ENCODE data around the gene VAV2.
A peak's percentile ranks its signal among the peaks of the same experiment; 100 is the strongest.
"Not testable (repeated sequence)": the region's sequence is repeated elsewhere in the genome, so short reads cannot be mapped to it uniquely, and the experiment has no call there.

Gene VAV2

DNA sequence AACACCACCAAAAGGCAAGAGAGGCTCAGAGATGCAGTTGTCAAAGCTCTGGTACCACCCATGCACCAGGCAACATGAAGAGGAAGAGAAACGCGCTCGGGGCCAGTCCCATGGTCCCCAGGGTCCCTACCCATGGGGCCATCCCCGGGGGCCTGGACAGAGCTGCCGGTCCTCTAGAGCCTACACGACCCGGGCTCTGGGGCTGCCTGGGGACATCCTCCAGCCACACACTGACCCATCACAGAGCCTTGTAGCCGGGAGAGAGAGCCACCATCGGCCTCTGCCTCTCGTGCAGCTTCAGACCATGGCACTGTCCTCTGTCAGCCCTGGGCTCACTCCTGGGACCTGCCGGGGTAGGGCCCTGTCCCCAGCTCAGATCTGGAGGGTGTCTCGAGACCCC, 23.7 kb downstream of the VAV2 start:
- DNase-seq: no peak

DNA sequence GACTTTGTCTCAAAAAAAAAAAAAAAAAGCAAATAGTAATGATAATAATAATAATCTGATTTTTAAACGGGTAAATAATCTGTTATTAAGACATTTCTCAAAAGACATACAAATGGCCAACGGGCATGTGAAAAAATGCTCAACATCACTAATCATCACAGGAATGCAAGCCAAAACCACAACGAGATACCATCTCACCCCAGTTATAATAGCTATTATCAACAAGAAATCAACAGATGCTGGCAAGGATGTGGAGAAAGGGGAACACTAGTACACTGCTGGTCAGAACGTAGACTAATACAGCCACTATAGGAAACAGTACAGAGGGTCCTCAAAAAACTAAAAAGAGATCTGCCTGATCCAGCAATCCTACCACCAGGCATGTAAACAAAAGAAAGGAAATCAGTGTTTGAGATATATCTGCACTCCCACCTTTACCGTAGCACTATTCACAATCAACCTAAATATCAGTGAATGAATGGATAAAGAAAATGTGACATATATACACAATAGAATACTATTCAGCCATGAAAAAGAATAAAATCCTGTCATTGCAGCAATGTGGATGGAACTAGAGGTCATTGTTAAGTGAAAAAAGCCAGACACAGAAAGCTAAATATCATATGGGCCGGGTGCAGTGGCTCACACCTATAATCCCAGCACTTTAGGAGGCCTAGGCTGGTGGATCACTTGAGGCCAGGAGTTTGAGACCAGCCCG, 24.9 kb downstream of the VAV2 start:
- no peak for DNase-seq

DNA sequence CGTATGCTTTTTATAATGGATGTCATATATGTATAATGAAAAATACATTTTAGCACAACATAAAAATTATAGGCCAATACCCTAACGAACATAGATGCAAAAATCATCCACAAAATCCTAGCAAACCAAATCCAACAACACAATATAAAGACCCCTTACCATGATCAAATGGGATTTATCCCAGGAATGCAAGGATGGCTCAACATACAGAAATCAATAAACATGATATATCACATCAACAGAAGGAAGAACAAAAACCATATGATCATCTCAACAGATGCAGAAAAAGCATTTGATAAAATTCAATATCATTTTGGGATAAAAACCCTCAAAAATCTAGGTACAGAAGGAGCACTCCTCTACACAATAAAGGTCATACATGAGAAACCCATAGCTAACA, 27.7 kb downstream of the VAV2 start:
- DNase-seq: no peak

DNA sequence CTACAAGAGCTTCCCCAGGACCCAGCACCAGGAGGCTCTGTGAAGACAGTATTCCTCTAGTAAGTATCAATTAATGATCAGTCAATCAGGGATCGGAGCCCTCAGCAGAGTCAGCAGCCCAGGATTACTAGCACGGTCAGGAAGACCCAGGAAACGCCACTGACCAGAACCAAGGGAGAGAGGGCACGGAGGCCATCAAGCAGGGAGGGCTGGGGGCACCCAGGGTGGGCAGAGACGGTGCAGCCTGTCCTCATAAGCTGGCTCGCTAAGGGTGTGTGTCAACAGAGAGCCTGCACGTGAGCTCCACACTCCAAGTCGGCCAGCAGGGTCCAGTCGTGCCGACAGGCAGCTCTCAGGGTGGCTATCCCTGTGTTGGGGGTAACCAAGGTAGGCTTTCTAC, 29.0 kb downstream of the VAV2 start:
- no peak for DNase-seq

DNA sequence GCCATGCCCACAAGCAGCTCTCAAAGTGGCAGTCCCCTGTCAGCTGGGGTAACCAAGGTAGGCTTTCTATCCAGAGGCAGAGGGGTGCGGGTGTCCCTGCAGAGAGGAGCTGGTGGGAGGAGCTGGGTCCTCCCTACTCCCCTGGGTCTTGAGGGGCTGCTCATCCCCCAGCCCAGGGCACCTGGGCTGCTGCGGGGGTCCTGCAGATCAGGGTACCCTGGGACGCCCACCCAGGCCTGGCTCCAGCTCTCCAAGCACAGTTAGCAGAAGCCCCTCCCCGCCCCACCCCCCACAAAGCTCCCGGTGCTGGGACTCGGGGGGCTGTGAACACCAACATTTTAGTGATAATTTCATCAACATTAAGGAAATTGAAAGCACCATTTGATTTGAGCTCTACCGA, 29.8 kb downstream of the VAV2 start:
- DNase-seq: no peak

DNA sequence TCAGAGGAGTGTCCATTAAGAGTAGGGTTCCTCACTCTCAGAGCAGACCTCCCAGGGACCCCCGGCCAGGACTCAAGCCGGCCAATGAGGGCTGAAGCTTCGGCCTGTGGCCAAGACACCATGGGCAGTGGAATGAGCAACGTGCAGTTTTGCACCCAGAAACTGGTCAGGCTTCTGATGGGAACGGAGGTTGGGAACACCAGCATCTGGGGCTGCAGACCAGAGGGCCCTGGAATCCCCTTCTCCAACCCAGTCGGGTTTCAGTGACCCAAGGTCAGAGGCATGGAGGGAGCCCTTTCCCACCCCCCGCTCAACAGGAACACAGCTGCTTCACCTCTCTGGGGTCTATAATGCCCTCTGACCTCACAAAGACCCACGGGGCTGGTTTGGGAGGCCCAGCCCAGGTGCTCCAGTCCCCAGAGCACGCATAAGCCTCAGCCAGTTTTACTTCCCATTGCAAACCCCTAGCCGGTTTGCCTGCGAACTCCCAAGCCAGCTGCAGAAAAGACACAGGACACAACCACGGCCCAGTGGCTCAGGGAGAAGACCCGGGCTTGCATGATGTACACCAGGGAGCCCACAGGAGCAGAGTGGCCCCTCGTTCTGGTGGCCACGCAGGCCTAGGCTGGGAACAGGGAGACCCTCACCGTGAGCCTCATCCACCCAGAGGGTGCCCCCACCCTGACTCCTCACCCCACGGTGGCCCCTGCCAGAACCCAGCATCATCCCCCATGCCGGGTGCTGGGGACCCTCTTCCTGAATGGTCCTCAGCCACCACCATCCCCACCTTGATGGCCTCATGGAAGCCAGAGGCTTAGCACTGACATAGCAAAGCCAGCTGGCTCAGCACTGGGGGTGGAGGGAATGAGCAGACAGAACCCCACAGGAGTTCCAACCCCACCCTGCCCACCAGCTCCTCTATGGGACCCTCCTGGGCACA, 30.6 kb downstream of the VAV2 start:
- no peak for DNase-seq

DNA sequence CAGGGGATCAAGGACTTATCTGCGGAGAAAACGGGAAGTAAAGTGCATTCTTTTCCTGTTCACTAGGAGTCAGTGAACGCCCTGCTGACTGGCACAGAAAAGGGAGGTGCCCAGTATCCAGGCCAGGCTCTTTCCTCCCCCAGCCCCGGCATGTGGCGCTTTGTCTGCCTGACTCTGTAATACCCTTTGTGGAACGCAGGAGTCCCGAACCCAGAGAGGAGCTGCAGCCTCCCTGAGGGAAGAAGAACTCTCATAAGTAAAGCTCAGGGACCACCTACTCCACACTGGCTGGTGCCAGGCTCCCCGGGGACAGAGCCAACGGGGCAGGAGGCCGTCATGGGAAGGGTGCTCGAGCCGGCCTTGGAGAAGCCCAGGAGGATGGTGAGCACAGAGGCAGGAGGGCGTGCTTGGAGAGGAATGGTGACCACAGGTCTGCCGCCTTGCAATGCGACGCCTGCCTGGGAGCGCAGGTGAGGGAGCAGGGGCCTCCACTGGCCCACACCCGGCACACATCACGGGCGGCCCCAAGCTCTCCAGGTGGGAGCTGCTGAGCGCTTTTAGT, 31.5 kb downstream of the VAV2 start:
- DNase-seq: no peak

DNA sequence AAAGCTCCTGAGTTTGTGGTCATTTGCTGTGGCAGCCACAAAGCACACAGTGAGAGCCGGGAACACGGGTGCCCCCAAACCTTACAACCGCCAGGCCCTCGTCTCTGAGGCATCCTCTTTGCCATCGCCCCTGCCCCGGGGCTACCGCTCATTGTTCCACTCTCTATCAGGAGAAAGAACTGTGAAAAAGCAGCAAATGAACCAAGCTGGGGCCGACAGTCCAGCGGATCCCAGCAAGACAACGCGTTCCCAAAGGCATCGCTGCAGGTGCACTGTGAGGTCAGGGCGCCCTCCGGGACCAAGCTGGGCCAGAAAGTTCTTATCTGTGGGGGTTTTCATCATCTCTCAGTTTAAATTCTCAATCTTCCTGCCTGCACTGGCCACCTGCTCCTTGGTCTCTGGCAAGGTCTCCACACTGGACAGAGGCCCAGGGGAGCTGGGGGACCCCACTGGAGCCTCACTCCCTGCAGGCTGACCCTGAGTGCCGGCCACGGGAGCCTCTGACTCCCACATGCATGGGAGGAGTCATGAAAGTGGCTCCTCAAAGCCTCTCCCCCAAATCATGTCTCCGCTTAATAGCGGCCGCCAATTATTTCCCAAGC, 32.1 kb downstream of the VAV2 start:
- DNase-seq: no peak

DNA sequence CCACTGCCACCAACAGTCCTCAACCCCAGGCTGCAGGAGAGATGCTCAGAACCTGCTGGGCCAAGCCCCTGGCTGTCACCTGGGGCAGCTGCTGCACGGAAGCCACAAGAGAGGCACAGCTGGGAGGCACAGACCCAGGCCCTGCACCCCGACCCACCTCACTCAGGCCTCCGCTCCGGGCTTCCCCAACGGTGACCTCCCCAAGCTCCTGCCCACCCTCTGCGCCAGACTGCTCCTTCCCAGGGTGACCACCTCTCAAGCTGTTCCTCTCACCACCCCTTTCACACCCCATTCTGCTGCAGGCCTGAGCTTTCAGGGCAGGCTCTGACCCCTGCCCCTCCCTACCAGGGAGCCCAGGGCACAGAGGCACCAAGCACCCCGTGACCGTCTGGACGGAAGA, 33.0 kb downstream of the VAV2 start:
- DNase-seq: no peak

DNA sequence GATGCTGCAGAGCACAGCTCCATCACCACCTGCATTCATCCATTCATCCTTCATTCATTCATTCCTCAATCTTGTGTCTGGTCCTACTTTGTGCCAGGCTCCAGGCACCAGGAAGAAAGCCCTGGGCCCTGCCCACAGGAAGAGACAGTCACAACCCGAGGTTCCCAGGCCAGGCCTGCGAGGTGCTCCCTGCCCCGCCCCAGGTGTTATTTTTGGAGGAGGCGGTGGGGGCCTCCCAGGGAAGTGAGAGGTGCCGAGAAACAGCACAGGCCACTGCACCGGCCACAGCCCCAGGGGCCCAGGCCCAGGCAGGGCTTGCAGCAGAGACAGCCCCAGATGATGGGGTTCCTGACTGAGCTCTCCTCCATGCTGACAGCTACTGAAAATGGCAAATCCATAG, 33.4 kb downstream of the VAV2 start:
- no peak for DNase-seq

DNA sequence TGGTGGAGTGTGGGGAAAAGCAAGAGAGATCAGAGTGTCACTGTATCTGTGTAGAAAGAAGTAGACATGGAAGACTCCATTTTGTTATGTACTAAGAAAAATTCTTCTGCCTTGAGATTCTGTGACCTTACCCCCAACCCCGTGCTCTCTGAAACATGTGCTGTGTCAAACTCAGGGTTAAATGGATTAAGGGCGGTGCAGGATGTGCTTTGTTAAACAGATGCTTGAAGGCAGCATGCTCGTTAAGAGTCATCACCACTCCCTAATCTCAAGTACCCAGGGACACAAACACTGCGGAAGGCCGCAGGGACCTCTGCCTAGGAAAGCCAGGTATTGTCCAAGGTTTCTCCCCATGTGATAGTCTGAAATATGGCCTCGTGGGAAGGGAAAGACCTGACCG, 34.4 kb downstream of the VAV2 start:
- not testable (repeated sequence) for DNase-seq

DNA sequence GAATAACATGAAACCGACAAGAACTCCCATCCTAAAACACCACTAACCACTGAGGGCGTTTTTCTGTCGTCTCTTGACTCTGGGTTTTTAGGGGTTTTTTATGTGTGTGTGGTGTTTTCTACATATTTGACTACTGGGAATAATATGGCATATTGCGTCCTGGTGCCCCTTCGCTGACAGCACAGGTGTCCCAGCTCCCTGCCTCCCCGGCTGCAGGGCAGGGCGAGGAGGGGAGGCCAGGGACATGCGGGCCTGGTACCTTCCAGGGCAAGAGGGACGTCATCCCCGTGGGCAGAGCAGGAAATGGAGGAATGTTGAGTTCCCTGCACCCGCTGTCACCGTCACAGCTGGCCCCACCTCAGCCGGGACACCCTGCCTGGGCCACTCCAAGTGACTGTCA, 34.8 kb downstream of the VAV2 start:
- no peak for DNase-seq

DNA sequence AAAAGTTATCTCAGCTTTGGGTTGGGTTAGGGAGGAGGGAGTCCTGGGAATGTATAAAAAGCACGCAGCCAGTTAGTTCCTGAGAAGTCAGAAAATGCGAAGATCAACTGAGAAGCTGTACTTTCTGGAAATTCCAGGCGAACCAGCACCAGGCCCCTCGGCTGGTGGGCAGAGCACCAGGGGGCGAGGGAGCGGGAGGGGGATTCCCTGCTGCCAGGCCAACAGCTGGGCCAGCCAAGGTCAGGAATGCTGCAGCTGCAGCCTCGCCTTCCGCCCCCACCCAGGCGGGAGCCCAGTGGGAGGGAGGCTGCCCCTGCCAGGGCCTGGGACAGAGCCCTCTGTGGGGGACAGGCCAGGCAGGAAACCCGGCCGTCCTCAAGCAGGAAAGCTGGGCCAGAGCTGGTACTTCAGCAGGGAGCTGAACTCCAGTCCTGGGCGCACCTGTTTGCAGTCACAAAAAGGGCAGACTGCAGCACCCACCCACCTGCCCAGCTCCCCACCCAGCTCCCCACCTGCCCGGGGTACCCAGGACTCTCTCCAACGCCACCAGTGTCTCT, 35.5 kb downstream of the VAV2 start:
- DNase-seq: no peak

DNA sequence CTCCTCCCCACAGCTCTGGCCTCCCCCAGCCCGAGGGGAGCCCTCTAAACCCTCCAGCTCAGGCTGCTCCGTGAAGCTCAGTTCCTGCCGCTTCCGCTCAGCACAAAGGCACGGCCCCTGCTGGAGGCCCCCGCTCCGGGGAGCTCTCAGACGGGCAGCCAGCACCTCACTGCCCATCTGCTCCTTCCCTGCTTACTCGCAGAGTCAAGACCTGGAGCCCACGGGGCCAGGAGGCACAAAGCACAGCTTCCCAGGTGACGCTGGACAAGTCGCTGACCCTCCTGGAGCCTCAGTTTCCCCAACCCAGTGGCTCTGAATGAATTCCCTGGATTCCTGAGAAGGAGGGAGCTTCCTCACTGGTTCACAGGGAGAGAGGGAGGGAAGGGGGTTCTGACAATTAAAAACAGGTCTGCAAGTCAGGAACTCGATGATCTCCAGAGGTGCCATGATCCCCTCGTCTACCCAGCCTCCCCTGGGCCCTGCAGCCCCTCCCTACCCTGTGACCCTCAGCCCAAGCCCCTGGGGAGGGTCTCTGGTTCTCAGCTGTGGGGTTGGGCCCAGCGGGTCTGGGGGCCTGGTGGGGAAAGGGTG, 36.2 kb downstream of the VAV2 start:
- DNase-seq: peak; percentile 11

DNA sequence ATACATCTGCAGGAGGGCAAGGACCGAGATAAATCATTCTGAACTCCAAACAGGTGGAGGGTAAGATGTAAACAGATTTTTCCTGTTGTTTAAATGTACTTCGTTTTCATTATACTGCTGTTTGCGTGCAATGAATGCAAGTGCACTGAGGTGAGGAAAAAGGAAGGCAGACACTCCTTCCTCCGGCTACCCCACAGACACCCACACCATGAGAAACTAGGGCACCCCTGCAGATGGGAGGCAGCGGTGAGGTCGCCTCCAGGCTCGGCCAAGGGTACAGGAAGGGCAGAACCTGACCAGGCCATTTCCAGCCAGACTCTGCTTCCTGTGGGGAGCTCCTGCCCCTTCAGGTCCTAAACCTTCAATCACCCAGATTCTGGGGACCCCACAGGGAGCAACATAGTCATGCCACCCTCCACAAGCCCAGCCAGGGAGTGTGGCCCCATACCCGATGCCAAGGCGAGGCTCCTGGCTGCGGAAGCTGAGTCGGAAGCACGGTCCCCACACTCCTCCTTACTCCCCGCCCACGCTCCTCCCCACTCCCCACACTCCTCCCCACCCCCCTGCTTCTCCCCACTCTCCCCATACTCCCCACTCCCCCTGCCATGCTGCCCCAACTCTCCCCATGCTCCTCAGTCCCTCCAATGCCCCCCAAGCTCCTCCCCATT, 37.1 kb downstream of the VAV2 start:
- DNase-seq: peak; percentile 12

DNA sequence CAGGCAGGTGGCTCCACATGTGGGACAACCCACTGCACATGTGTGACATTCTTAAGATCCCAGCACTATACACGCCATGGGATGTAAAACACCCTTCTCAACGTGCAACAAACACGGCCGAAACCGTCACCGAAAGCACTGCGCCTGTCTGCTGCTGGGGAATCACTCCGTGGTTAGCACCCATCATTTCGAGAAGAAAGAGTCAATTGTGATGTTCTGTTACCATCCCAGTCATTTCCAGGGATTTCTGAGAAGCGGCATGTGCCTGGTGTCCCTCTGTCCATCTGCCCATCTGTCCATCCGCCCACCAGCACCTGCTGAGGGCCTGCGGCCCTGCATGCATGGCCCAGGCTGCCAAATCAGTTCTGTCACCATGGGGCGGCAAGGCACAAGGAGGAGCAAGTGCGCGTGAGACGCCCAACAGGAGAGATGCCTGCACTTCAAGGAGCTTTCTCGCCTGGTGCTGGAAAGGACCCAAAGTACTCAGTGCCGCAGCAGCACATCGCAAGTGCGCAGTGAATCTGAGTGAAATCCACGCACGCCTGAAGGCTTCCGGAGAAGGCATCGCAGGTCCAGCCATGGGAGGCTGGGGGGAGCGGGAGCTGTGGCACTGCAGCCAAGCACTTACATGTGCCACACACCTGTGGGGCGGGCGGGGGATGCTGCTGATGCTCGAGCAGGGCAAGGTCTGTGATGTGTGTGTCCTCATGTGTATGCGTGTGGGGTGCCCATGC, 38.0 kb downstream of the VAV2 start:
- DNase-seq: no peak

DNA sequence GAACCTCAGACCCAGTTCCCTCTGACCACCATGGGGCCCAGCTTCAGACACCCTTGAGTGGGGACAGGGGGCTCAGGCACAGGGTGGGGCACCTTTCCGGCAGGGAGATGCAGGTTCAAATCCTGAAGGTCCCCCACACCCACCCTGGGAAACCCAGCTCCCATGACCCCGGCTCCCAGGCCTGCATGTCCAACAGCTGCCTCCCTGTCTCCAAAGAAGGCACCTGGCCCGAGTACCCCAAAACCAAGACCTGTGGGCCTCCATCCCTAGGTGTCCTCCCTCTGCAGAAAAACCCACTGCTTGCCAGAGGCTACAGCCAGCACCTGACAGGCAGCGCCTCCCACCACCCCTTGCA, 38.5 kb downstream of the VAV2 start:
- no peak for DNase-seq

DNA sequence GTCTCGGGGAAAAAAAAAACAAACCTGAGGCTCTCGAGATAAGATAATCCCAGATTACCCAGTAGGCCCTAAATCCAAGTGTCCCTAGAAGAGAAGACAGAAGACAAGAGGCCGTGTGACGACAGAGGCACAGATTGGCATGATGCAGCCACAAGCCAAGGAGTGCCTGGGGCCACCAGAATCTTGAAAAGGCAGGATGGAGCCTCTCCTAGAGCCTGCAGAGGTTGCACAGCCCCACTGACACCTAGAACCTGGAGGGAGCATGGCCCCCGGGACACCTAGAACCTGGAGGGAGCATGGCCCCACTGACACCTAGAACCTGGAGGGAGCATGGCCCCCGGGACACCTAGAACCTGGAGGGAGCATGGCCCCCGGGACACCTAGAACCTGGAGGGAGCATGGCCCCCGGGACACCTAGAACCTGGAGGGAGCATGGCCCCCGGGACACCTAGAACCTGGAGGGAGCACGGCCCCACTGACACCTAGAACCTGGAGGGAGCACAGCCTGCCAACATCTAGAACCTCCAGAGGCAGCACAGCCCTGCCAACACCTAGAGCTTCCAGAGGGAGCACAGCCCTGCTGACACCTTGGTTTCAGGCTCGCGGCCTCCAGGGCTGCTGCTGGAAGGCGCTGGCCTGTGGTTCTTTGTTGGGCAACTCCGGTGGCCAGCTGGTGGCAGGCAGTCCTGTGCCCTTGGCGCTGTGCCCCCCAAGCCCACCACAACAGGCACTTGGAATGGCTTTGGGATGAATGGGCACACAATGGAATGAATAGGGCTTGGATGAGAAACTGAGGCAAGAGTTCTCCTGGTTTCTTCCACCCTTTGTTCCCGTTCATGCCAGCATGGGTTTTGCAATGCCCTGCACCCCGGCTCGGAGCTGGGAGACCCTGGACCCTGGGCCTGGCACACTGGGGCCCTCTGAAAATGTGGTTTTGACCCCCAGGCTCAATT, 39.2 kb downstream of the VAV2 start:
- no peak for DNase-seq

DNA sequence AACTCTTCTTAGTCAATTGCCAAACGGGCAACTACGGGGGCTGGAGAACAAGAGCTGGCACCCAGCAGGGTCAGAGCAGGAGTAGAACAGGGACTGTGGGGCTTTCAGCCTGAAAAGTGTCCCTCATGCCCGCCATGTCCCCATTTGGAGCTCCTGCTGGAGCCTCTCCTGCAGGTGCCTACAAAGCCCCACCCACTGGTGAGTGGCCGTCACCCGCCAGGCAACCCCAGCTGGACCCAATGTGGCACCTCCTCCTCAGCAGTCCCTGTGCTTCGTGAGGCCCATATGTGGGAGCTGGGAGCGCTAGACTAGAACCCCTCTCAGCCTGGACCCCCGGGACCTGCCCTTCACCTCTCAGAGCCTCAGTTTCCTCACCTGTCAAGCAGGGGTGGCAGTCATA, 40.9 kb downstream of the VAV2 start:
- DNase-seq: no peak

DNA sequence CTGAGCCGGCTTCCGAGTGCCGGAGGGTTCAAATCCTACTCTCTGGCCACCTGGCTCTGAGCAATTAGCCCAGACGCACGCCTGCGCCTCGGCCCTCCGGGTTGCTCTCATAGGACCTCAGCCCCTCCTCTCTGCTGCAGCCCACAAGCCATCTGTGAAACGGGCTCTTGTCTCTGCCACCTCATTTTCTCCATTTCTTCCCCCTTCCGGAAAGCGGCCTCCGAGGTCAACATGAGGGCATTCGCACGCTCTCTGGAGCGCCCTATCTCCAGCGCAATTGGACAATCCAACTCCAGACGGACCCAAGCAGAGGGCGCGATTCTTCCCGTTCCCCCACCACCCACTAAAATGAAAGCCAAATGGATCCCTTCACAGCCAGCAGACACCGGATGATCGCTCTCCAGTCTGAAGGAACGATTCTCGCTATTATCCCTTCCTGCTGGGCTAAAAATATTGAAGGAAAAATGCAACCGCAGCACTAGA, 41.5 kb downstream of the VAV2 start:
- DNase-seq: no peak
